ENCODE measurements around the gene SLCO3A1.

GRCh38 chr15:91824256-91824655, 29.3 kb upstream of the SLCO3A1 start:
- TF ChIP-seq CTCF (IDR thresholded peaks at IDR 0.05) (no peak), POLR2A (IDR thresholded peaks at IDR 0.05) (no peak), POLR2AphosphoS5 (IDR thresholded peaks at IDR 0.05) (no peak)

Data from transverse colon (tissue), 4 donors.